Measurements from ENCODE around the gene TAF15.

Gene TAF15

GRCh38 chr17:35786941-35787432, 22.3 kb upstream of the TAF15 start:
- FAIRE-seq (no peak), DNase-seq (ENCODE audit: insufficient read length, low spot score) (no peak)

- DNase-seq (ENCODE audit: insufficient read length, low spot score) = no peak
- no peak for FAIRE-seq
Measured at GRCh38 chr17:35788477-35789368, 20.6 kb upstream of the TAF15 start.

DNA sequence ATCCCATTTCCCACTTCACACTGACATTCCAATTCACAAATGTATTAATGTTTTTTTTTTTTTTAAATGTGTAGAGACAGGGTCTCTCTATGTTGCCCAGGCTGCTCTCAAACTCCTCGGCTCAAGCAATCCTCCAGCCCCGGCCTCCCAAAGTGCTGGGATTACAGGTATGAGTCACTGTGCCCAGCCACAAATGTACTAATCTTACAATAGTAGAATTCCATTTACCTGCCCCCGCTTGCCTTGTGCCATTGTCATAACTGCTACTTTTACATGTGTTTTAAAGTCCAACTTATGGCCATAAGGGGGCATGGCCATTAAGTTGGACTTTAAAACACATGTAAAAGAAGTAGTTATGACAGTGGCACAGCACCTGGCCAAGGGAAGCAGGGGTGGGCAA, 18.4 kb upstream of the TAF15 start:
- DNase-seq (ENCODE audit: insufficient read length, low spot score) = no peak

GRCh38 chr17:35791681-35792350, 17.5 kb upstream of the TAF15 start:
- DNase-seq (ENCODE audit: insufficient read length, low spot score) (no peak), FAIRE-seq (no peak)

More for the DNA sequence above, 18.4 kb upstream of the TAF15 start:
- FAIRE-seq = no peak

GRCh38 chr17:35793257-35793656, 16.0 kb upstream of the TAF15 start:
- DNase-seq (ENCODE audit: insufficient read length, low spot score) (no peak), FAIRE-seq (no peak)

DNA sequence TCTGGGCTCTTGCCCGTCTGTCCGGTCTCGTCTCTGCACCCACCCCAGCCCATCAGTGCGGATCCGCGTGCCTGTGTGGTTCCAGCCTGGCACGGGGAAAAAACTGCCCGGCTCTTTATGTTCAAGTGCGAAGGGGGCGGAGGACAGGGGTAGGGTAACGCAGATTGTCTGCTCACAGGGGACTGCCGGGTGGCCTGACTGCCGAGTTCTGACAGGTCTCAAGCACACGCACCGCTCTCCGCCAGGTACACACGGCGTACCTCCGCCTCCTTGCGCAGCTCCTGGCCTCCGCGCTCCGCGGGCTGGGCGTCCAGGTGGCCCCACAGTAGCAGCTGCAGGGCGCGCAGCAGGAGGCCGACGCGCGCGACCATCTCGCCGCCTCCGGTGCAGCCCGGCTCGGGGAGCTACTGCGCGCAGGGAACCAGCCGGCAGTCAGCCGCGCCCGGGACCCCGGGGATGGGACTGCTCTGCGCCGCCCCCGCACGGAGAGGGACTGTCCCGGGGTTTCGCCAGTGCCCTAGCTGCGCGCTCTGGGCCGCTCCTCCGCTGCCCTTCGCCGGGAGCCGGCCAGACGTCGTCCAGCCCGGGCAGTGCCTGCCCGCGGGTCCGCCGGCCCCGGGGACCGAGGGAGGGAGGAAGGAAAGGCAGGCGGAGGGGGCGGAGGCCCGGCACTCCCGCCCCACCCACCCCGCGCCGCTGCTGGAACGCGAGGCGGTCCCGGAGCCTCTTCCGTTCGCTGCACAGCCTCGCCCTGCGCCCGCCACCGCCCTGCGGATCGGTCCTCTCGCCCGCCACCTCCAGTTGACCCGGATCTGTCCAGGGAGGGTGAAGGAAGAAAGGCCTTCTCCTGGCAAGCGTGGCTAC, 14.0 kb upstream of the TAF15 start, which contains the start of gene MMP28:
TSS of gene MMP28 (minus strand) at position 635 of the 864 bp plus-strand sequence. CDS start at position 371, 264 bp downstream.
- DNase-seq (ENCODE audit: insufficient read length, low spot score) = no peak
- no peak for FAIRE-seq

DNA sequence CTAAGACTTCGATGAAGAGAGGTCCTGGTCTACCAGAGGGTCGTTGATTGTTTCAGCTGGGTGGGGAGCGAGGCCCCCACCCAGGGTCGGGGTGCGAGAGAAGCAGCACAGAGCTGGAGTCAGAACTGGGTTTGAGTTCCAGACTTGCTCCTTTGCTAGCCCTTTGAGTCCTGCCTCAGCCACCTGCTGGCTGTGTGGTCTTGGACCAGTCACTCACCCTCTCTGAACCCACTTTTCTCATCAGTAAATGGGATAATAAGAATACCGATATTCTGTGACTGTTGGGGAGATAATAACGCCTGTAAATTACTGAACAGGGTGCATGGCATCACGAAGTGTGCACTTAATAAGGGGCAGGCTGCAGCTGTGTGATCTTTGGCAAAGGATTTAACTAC, 13.4 kb upstream of the TAF15 start:
- FAIRE-seq (no peak), DNase-seq (ENCODE audit: insufficient read length, low spot score) (no peak)

DNA sequence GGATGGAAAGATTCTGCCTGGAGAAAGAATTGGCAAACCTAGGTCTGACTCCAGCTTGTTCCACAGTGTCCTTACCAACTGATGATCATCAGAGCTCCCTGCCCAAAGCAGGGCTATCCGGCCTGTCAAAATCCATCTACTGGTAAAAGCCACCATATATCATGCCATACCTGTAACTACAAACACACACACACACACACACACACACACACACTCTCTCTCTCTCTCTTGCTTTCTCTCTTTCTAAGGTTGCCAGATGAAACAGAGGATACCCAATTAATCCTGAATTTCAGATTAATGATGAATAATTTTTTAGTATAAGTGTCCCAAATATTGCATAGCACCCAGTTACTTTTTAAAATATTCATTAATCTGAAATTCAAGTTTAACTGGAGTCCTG, 12.3 kb upstream of the TAF15 start:
- DNase-seq (ENCODE audit: insufficient read length, low spot score) = no peak

DNA sequence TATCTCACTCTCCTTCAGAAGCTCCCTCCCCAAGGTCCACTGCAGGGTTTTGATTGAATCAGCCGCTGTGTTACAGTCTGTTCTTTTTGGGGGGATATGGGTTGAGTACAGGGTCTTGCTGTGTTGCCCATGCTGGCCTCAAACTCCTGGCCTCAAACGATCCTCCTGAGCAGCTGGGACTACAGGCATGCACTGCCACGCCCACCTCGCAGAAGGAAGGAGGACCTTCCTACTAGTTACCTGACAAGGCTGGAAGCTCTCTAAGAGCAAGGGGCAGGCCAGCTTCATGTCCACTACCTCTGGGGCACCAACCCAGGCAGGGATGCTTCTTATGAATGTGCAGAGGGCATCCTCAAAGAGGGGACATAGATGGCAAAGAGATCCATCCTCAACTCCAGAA, 11.9 kb upstream of the TAF15 start:
- FAIRE-seq (no peak), DNase-seq (ENCODE audit: insufficient read length, low spot score) (no peak)

More for the DNA sequence above, 12.3 kb upstream of the TAF15 start:
- FAIRE-seq = no peak

GRCh38 chr17:35797918-35798317, 11.4 kb upstream of the TAF15 start:
- DNase-seq (ENCODE audit: insufficient read length, low spot score) (no peak), FAIRE-seq (no peak)

DNA sequence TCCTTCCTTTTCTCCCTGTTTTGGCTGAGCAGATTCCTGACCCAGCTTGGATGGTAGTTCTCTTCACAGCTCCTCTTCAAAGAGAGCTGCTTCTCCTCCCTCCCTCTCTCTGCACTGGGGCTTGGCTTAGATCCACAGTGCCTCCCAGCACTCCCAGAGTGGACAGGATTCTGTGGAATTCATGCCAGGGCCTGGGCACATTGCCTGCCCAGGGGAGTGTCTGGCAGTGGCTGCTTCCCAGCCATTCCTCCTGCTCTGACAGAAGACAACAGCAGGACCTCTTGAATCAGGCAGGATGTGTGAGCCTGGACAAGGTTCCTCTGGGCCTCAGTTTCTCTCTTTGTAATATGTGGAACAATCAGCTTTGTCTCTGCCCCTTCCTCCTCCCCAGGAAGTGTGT, 9.3 kb upstream of the TAF15 start:
- FAIRE-seq (no peak), DNase-seq (ENCODE audit: insufficient read length, low spot score) (peak; percentile 68)

DNA sequence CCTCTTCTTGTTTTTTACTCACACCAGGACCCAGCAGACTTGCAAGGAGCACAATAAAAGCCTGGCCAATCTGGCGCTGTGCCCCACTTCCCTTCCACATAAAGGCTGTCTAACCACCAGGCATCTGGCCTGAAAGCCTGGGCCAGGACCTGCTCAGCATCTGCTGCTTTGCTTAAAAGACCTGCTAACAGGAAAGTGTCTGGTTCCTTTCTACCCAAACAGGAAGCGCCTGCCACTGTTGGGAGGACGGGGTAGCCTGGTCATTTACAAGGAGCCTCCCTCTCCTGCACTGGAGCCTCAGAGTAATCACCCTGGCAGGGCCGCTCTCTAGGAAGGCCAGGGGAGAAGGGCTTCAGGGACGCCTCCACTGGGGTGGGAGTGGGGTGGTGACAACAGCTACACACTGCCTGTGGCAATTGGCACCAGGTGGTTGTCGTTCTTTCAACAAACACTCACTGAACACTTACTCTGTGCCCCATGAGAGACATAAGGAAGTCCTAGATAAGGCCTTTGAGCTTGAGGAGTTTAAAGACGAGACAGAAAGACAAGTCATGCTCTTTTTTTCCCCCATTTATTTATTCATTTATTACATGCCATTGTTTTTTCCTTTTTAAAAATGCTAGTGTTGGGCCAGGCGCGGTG, 7.6 kb upstream of the TAF15 start:
- no peak for FAIRE-seq

DNA sequence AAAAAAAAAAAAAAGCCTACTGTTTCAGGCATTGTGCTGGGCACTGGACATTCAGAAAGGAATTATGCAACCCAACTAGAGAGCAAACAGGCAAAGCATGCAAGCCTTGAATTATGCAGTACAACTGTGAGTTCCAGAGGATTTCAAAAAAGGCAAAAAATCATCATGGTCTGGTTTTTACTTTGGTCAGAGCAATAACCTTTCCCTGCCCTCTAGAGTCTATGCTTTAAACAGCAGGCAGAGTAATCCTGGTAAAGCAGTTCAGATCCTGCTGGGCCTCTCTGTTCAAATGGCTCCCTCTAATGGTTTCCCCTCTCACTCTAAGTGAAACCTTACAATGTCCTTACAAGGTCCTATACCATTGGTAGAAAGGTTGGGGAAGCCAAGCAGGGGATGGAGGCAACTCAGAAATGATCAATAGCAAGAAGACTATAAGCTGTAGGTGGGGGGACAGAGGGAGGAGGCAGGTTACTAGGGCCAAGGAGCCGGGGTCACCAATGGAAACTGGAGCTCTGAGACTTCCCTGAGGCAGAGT, 4.6 kb upstream of the TAF15 start:
- DNase-seq (ENCODE audit: insufficient read length, low spot score) = peak; percentile 89
- no peak for FAIRE-seq

More for the DNA sequence above, 7.6 kb upstream of the TAF15 start:
- no peak for DNase-seq (ENCODE audit: insufficient read length, low spot score)

DNA sequence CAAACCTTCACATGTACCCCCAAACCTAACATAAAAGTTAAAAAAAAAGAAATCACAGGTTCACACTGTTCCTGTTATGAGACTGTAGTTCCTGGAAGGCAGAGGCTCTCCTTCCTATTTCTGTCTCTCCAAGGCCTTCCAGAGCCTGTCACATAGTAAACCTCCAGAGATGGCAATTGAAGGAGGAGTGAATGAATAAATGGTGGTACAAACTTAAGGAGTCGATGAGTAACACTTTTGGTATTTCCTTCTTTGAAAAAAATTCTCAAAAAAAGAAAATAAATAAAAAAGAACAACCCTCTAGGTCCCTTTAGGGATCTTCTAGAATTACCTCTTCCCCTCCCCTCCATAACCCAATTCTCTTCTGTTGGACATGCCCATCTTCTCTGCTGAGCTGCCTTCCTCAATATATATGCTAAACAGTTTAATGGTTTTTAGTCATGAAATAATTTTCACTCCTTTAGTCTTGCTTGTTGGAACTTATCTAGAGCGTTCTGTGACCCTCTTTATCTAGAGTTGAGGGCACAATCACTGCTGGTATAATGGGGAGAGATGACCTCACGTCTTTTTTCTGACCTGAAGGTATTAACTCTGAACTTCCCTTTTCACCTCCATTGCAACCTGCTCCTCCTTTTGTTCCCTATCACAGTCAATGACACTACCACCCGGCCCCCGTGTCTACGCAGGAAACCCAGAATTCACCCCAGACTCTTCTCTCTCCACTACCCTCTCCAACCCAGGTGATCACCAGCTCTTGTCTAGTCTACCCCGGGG, 1.7 kb upstream of the TAF15 start:
- FAIRE-seq = no peak
- DNase-seq (ENCODE audit: insufficient read length, low spot score) = no peak

GRCh38 chr17:35808240-35808961, 883 bp upstream of the TAF15 start:
- no peak for DNase-seq (ENCODE audit: insufficient read length, low spot score)
- FAIRE-seq = no peak

DNA sequence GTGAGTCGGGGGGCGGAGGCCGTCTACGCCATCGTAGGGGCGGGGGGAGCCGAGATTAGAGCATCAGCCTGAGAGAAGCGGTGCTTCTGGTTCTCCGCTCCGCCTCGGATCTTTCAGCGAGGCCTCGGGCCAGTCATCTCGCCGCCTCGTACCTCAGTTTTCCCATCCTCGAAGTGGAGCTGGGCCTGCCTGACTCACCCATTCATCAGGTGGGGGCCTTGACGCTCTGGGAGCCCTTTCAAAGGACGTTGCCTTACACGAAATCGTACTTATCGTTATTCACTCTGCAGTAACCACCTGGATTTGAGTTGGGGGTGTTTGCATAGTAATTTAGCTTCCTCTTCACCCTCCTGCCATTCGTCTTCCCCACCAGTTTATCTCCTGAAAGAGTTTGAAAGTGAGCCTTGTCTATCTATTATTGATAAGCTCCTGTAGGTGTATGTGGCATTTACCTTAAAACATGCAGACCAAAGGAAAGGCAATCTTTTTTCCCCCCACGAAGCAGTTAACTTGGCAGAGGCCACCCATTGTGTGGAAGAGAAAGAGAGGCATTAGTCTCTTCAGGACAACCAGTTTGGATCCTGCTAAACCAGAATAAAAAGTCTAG, 674 bp downstream of the TAF15 start:
- no peak for DNase-seq (ENCODE audit: insufficient read length, low spot score)

GRCh38 chr17:35811759-35812158, 2.5 kb downstream of the TAF15 start:
- no peak for FAIRE-seq
- DNase-seq (ENCODE audit: insufficient read length, low spot score) = no peak

More for the DNA sequence above, 674 bp downstream of the TAF15 start:
- FAIRE-seq = no peak

GRCh38 chr17:35812456-35812855, 3.2 kb downstream of the TAF15 start:
- no peak for FAIRE-seq
- no peak for DNase-seq (ENCODE audit: insufficient read length, low spot score)

Measured in HTR-8/SVneo (cell line).